Effector memory CD8-positive, alpha-beta T cell (primary cell): Measurements from ENCODE around the gene CCL2.

Experiments
- ATAC-seq: fragments of 150-1000 bp; cut with Tn5 transposase; replicated peaks from 2 replicates; pipeline ENCODE4 v1.10.0; 2021; ENCODE audit warnings: mild to moderate bottlenecking, moderate library complexity
- DNase-seq, 3 experiments: peaks; one replicate each; pipeline ENCODE4 v3.0.0; 2021
- H3K27ac Mint-ChIP-seq, 2 donors: one replicate each; pipeline ENCODE4 v1.8.0; 2022; ENCODE audit warnings: mild to moderate bottlenecking in 2 of 2, mixed read lengths in 2 of 2, moderate library complexity in 2 of 2
- H3K27me3 Mint-ChIP-seq, 2 donors: one replicate each; pipeline ENCODE4 v1.8.0; 2022; ENCODE audit warnings: mixed read lengths in 2 of 2
- H3K36me3 Mint-ChIP-seq: one replicate; pipeline ENCODE4 v1.8.0; 2022; ENCODE audit warnings: mild to moderate bottlenecking, moderate library complexity, mixed read lengths; ENCODE audit not compliant: insufficient read depth
- H3K4me1 Mint-ChIP-seq, 2 donors: one replicate each; pipeline ENCODE4 v1.8.0; 2022; ENCODE audit warnings: low read depth in 2 of 2, mixed read lengths in 2 of 2
- H3K4me3 Mint-ChIP-seq, 2 donors: one replicate each; pipeline ENCODE4 v1.8.0; 2022; ENCODE audit warnings: mild to moderate bottlenecking in 2 of 2, mixed read lengths in 2 of 2, moderate library complexity in 2 of 2
- H3K9me3 Mint-ChIP-seq, 2 donors: one replicate each; pipeline ENCODE4 v1.8.0; 2022; ENCODE audit warnings: mixed read lengths in 2 of 2

Gene CCL2

DNA sequence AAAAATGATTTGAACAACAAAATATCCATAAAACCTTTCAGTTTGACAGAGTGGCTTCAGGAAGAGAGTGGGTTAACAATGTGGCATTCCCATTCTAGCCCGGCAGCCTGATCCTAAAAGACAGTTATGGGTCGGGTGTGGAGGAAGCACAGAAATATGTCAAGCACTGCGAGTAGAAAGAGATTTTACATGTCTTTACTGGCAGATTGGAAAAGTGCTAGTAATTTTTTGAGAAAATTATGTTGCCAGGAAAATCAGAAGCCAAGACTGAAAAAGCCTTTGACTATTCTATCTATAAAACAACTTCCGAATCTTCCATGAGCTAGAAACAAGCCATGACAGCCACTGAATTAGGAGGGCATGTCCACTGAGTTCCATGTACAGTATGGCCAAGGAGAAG, 5.8 kb downstream of the CCL2 start:
- no peaks in the 10 kb centered on the region for H3K9me3 Mint-ChIP-seq
- H3K4me3 Mint-ChIP-seq: no peak overlapping the region
- H3K4me1 Mint-ChIP-seq: no peaks in the 10 kb centered on the region
- H3K27ac Mint-ChIP-seq: no peak overlapping the region
- no peaks in the 10 kb centered on the region for H3K36me3 Mint-ChIP-seq
- DNase-seq (no peak), ATAC-seq (no peak)
- peaks cover 34 to 63% of the 10 kb centered on the region in 2 donors for H3K27me3 Mint-ChIP-seq

DNA sequence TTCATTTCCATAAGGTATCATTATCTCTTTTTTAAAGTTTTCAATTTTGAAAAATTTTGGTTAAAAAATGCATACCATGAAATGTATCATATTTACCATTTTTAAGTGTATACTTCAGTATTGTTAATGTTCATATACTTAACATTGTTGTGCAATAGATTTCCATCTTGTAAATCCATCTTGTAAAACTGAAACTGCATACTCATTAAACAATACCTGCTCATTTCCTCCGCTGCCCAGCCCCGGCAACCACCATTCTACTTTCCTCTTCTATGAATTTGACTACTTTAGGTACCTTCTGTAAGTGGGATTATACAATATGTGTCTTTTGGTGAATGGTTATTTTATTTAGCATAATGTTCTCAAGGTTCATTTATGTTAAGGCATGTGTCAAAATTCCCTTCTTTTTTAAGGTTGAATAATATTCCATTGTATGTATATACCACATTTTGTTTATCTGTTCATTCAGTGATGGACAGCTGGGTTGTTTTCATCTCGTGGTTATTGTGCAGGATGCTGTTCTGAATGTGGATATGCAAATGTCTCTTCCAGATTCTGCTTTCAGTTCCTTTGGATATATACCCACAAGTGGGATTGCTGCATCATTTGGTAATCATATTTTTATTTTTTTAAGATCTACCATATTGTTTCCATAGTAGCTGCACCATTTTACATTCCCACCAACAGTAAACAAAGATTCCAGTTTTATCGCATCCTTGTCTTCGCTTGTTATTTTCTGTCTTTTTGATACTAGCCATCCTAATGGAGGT, 6.7 kb downstream of the CCL2 start:
- Mint-ChIP-seq H3K27ac (no peak overlapping the region), H3K27me3 (peaks cover 42 to 63% of the 10 kb centered on the region in 2 donors), H3K36me3 (no peaks in the 10 kb centered on the region), H3K4me1 (no peaks in the 10 kb centered on the region), H3K9me3 (no peaks in the 10 kb centered on the region), H3K4me3 (no peak overlapping the region)
- ATAC-seq (no peak), DNase-seq (no peak)

DNA sequence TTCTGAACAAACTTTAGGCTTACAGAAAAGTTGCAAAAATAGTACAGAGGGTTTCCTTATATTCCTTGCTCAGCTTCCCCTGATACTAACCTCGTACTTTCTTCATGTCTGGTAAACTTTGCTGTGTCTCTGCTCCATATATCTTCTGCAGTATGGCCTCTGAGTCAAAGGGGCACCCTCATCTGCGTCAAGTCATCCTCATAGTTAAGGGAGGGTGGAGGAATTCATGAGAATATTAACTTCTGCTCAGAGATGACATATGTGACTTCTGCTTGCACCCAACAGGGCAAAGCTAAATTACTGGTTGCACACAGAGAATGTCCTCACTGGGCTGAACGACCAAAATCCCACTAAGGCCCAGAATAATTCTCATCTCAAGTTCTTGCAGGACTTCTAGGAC, 10.6 kb downstream of the CCL2 start:
- H3K4me3 Mint-ChIP-seq: no peak overlapping the region
- DNase-seq: no peak
- no peak overlapping the region for H3K27ac Mint-ChIP-seq
- H3K9me3 Mint-ChIP-seq: no peaks in the 10 kb centered on the region
- no peaks in the 10 kb centered on the region for H3K36me3 Mint-ChIP-seq
- no peak for ATAC-seq
- H3K4me1 Mint-ChIP-seq: no peaks in the 10 kb centered on the region
- H3K27me3 Mint-ChIP-seq: peaks cover 49 to 55% of the 10 kb centered on the region in 2 donors

DNA sequence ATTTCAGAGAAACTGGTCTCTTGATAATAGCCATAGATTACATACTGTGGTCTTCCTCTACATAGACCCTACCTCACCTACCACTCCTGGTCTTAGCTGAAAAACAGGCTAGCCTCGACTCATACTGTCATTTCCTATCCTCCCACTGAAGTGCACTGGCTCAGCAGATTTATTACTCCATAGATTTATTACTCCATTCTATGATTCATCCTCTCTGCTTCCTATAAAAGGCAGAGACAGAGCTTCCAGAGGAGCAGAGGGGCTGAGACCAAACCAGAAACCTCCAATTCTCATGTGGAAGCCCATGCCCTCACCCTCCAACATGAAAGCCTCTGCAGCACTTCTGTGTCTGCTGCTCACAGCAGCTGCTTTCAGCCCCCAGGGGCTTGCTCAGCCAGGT, 14.9 kb downstream of the CCL2 start, which contains the start of gene CCL7:
Gene CCL7 (plus strand): TSS at position 253 of the 400 bp plus-strand sequence. CDS start 70 bp downstream, at position 323.
- no peak for ATAC-seq
- no peak within 1 kb of the TSS for H3K27ac Mint-ChIP-seq
- H3K36me3 Mint-ChIP-seq: peaks cover 3% of the 10 kb centered on the region
- H3K4me1 Mint-ChIP-seq: no peaks in the 10 kb centered on the region
- DNase-seq: no peak
- no peak within 1 kb of the TSS for H3K4me3 Mint-ChIP-seq
- no peaks in the 10 kb centered on the region for H3K9me3 Mint-ChIP-seq
- H3K27me3 Mint-ChIP-seq: peaks cover 83 to 86% of the 10 kb centered on the region in 2 donors

DNA sequence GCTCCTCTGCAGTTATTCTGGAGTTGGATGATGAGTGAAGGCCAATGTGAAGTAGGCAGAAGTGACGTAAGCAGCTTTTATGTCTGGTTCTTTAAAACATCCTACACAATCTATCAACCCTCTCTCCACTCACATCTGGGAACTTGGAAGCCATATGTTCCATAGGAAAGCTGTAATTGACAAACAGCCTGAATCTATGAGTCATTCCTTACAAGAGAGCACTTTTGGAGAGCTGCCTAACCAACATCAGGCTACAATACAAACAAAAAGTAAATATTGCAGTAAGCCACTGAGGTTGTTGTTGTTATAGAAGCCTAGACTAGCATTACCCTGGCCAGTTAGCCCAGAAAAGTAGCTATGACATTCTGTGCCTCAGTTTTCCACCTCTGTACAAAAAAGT, 20.8 kb downstream of the CCL2 start:
- no peak for ATAC-seq
- Mint-ChIP-seq H3K4me1 (no peaks in the 10 kb centered on the region), H3K27me3 (peaks cover 83 to 84% of the 10 kb centered on the region in 2 donors), H3K9me3 (no peaks in the 10 kb centered on the region), H3K4me3 (no peak overlapping the region), H3K36me3 (peaks cover 3% of the 10 kb centered on the region), H3K27ac (no peak overlapping the region)
- no peak for DNase-seq

DNA sequence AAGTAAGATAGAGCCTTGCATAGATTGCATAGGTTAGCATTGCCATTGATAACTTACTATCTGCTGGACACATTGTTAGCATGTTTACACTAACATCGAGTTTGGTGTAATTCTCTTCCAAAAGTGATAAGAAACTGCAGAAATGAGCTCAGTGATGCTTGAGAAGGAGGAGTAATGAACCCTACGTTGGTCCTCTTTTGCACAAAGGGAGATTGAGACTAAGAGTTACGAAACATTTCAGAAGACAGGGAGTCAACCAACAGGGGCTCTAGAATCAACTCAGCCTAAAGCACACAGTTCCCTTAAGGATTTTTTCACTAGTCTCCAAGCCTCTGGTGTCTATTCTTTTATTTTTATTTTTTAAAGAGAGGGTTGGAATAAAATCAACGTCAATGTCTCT, 21.7 kb downstream of the CCL2 start:
- Mint-ChIP-seq H3K4me3 (no peak overlapping the region), H3K4me1 (no peaks in the 10 kb centered on the region), H3K27me3 (peaks cover 79 to 84% of the 10 kb centered on the region in 2 donors), H3K9me3 (no peaks in the 10 kb centered on the region), H3K36me3 (peaks cover 3% of the 10 kb centered on the region), H3K27ac (no peak overlapping the region)
- ATAC-seq: no peak
- DNase-seq: no peak

DNA sequence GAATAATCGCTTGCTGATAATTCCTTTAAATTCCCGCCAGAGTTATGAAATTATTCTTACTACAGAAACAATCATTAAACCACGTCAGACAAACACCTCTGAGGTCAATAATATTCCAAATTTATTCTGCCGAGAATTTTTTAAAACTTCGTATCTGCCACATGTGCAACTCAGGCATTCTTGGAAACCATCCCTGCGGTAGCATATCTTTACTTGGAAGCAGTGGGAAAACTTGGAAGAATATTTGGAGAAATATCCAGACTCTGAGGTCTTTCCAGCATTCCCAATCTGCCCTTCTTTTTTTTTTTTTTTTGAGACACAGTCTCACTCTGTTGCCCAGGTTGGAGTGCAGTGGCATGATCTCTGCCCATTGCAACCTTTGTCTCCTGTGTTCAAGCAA, 28.5 kb downstream of the CCL2 start:
- Mint-ChIP-seq H3K4me3 (no peak overlapping the region), H3K27ac (no peak overlapping the region), H3K4me1 (no peaks in the 10 kb centered on the region), H3K36me3 (no peaks in the 10 kb centered on the region), H3K9me3 (no peaks in the 10 kb centered on the region), H3K27me3 (peaks cover 57 to 65% of the 10 kb centered on the region in 2 donors)
- ATAC-seq (no peak), DNase-seq (no peak)

DNA sequence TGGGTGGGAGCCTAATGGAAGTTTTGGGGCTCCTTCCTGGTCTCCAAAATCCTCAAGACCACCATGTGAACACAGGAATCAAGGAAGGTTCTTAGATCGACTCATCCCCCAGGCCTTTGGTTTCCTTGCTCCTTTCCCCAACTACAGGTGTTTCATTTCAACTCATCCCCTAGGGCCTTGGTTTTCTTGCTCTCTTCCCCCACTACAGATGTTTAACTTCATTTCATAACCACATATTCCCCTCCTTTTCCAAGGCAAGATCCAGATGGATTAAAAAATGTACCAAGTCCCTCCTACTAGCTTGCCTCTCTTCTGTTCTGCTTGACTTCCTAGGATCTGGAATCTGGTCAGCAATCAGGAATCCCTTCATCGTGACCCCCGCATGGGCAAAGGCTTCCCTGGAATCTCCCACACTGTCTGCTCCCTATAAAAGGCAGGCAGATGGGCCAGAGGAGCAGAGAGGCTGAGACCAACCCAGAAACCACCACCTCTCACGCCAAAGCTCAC, 30.3 kb downstream of the CCL2 start, which contains the start of gene CCL11:
Gene CCL11 (plus strand): TSS at position 457 of the 507 bp plus-strand sequence. CDS start 67 bp downstream, outside the sequence.
- H3K36me3 Mint-ChIP-seq: no peaks in the 10 kb centered on the region
- H3K4me1 Mint-ChIP-seq: no peaks in the 10 kb centered on the region
- no peaks in the 10 kb centered on the region for H3K9me3 Mint-ChIP-seq
- no peak within 1 kb of the TSS for H3K4me3 Mint-ChIP-seq
- H3K27me3 Mint-ChIP-seq: peaks cover 45 to 66% of the 10 kb centered on the region in 2 donors
- ATAC-seq (no peak), DNase-seq (no peak)
- H3K27ac Mint-ChIP-seq: no peak within 1 kb of the TSS

DNA sequence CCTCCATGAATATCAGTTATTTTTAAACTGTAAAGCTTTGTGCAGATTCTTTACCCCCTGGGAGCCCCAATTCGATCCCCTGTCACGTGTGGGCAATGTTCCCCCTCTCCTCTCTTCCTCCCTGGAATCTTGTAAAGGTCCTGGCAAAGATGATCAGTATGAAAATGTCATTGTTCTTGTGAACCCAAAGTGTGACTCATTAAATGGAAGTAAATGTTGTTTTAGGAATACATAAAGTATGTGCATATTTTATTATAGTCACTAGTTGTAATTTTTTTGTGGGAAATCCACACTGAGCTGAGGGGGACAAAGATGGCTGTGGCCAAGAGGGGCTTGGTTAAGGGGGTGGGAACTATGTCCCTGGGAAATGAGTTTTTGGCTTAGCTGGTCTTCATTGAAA, 32.8 kb downstream of the CCL2 start:
- ATAC-seq: no peak
- H3K36me3 Mint-ChIP-seq: no peaks in the 10 kb centered on the region
- no peak overlapping the region for H3K4me3 Mint-ChIP-seq
- DNase-seq: no peak
- H3K9me3 Mint-ChIP-seq: no peaks in the 10 kb centered on the region
- H3K27ac Mint-ChIP-seq: no peak overlapping the region
- H3K27me3 Mint-ChIP-seq: peaks cover 40 to 50% of the 10 kb centered on the region in 2 donors
- no peaks in the 10 kb centered on the region for H3K4me1 Mint-ChIP-seq

DNA sequence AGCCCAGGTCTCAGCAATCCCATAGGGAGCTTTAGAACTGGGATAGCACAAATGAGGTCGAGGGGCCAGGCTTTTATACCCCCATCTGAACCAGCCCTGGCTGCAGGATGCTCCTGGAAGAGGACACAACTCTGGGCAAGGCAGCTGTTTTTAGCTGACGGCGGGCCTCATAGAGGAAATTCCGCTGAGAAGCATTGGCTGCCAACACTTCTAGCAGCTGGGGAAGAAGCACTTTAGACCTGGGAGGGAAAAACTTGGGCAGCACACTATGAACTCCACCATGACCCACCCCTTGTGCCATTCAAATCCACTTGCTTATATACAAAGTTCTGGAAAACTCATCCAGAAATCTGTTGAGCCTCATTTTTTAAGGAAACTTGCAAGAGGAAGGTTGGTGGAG, 35.5 kb downstream of the CCL2 start:
- DNase-seq (no peak), ATAC-seq (no peak)
- Mint-ChIP-seq H3K9me3 (no peaks in the 10 kb centered on the region), H3K36me3 (no peaks in the 10 kb centered on the region), H3K4me1 (no peaks in the 10 kb centered on the region), H3K27me3 (peaks cover 35 to 44% of the 10 kb centered on the region in 2 donors), H3K27ac (no peak overlapping the region), H3K4me3 (no peak overlapping the region)

DNA sequence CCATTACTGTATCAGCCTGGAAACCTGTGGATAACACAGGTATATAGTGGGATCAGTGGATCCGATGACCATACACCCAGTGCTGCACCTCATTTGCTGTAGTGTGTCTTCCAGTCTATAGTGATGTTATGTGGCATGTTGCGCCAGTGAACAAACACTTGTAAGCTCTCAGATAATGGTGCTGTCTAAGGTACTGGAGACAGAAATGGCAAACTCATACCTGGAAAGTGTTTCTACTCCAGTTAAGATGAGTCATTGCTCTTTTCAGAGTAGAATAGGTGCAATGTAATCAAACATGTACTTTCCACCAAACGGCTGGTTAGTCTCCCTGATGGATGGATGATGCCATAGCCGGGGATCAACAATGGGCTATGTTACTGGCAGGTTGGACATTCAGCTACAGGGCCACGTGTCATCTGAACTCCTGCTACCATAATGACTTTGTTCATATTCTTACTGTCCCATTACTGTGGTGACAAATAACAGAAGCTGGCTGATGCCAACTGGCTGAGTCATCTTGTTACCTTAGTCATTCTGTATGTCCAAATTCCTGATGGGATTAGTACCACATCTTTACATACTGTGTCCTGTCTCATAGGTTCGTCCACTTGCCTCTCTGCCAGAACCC, 36.8 kb downstream of the CCL2 start:
- DNase-seq (no peak), ATAC-seq (no peak)
- Mint-ChIP-seq H3K4me3 (no peak overlapping the region), H3K36me3 (no peaks in the 10 kb centered on the region), H3K9me3 (no peaks in the 10 kb centered on the region), H3K27ac (no peak overlapping the region), H3K27me3 (peaks cover 25 to 35% of the 10 kb centered on the region in 2 donors), H3K4me1 (no peaks in the 10 kb centered on the region)

DNA sequence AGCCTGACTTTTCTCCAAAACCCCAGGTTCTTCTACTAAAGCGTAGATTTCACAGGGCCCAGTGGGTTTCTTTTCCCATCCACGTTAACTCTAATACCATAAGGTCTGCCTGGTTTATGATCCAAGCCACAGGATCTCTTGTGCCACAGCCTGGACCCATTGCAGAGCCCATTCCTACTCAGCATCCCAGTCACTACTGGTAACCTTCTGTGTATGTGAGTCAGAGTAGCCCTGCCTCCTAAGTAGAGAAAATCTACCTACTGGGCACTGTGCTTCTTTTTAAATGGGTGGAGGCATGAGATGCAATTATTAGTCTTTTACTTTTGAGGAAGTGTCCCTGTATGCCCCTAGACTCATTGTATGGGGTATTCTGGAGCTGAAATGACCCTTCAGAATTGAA, 43.9 kb downstream of the CCL2 start:
- no peaks in the 10 kb centered on the region for H3K9me3 Mint-ChIP-seq

DNA sequence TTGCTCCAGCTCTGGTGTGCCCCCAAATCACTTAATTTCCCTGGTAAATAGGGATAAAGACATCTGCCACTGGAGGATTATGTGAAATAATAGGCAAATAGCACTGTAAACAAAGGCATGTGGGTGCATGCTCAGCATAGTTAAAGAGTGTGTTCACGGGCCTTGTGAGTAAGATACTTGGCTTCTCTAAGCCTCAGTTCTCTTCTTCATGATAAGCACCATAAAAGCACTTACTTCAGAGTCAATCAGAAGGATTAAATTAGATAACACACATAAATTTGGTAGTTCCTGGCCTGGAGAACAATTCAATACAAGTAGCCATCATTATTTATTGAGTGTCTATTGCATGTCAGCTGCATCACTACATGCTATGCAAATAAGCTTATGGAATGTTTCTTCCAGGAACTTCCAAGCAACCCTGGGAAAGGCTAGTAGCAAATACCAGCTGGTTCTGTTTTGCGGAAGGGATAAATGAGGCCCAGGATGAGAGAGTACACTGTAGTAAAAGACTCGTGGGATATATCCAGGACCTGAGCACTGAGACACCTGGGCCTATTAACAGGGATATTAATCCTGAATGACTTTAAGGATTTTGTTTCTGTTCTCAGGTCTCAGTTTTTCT, 45.0 kb downstream of the CCL2 start:
- ATAC-seq (no peak), DNase-seq (no peak)
- Mint-ChIP-seq H3K27ac (no peak overlapping the region), H3K9me3 (no peaks in the 10 kb centered on the region), H3K4me1 (no peaks in the 10 kb centered on the region), H3K4me3 (no peak overlapping the region), H3K36me3 (no peaks in the 10 kb centered on the region), H3K27me3 (peaks cover 37 to 43% of the 10 kb centered on the region in 2 donors)

More for the DNA sequence above, 43.9 kb downstream of the CCL2 start:
- H3K4me3 Mint-ChIP-seq: no peak overlapping the region
- ATAC-seq (no peak), DNase-seq (no peak)
- no peak overlapping the region for H3K27ac Mint-ChIP-seq
- no peaks in the 10 kb centered on the region for H3K36me3 Mint-ChIP-seq
- H3K4me1 Mint-ChIP-seq: no peaks in the 10 kb centered on the region
- H3K27me3 Mint-ChIP-seq: peaks cover 31 to 43% of the 10 kb centered on the region in 2 donors
